A172 (cell line): ENCODE measurements around the gene UBE2V1. TPM values are rescaled to one million over a fixed set of nuclear protein-coding genes. Genes with fewer than 3 reads are reported as not detected.
A peak's percentile ranks its signal among the peaks of the same experiment; 100 is the strongest.
"Not testable (repeated sequence)": the region's sequence is repeated elsewhere in the genome, so short reads cannot be mapped to it uniquely, and the experiment has no call there.

ENCODE experiments used
- DNase-seq: peaks from one replicate; pipeline ENCODE4 v3.0.0-alpha.2; 2015; ENCODE audit warnings: low spot score
- total RNA-seq: library from RNA; depleted of rRNA; stranded (reverse); fragments of >200 nt; shearing (Covaris generic); gene quantifications from 2 replicates; pipeline ENCODE4 v1.2.3, GENCODE V29; 2014

Gene UBE2V1
- total RNA-seq, 1 experiment from 2014 or later = 59.1 TPM

DNA sequence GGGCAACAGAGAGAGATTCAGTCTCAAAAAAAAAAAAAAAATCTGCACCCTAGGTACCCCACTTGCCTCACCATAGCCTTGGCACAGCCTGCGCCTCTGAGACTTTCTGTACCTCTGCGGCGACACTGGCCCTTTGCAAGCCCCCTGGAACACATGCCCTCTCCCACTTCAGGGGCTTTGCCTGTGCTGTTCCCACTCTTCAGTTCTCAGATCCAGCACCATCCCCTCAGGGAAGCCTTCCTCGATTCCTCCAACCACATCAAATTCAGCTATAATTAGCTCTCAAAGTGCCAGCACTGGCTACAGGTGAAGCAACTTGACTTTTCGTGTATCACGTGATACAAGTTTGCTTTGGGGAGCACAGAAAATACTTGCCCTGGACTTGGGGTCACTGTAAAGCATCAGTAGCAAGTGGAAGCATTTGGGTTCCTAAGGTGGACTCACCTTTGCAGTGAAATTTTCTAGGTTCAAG lies 2.1 kb upstream of the UBE2V1 start:
- no peak for DNase-seq

GRCh38 chr20:50113420-50114224 lies 672 bp upstream of the UBE2V1 start:
- DNase-seq = no peak

- no peak for DNase-seq
Observed at GRCh38 chr20:50111829-50112495, 988 bp downstream of the UBE2V1 start.

- DNase-seq = no peak
Observed at GRCh38 chr20:50111120-50111828, 1.7 kb downstream of the UBE2V1 start.

DNA sequence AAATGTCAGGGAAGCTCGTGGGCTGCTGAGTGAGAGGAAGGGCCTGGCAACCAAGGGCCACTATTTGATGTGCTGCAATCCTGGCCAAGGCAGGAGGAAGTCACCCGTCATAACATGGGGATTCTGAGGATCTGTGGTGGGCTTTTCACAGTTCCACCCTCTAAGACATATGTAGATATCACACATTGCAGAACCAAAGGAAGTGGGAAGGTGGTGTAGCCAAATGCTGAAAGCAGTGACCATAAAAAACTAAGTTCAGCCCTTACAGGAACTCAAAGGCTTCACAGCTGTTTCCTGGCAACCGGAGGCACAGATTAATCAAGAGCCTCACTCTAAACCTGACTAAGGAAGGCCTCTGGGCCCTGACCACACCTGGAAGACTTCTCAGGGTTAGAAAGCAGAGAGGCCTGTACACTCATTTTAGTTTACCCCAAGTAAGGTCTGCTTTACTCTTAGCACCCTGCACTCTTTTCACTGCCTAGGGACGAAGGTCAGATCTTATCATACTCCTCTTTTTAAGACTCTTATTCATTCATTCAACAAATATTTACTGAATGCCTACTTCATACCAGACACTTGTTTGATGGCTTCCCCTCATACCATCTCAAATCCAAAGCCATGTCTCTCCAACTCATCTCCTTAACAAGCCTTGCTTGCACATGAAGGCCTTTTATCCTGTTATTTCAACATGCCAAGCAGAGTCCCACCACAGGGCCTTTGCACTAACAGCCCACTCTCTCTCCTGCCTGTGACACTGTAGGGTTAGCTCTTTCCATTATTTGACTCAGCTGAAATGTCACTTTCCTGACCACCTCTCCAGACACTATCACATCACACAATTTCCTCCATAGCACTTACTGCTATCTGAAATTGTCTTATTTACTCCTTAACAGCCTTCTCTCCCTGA lies 2.6 kb downstream of the UBE2V1 start:
- DNase-seq = no peak

DNA sequence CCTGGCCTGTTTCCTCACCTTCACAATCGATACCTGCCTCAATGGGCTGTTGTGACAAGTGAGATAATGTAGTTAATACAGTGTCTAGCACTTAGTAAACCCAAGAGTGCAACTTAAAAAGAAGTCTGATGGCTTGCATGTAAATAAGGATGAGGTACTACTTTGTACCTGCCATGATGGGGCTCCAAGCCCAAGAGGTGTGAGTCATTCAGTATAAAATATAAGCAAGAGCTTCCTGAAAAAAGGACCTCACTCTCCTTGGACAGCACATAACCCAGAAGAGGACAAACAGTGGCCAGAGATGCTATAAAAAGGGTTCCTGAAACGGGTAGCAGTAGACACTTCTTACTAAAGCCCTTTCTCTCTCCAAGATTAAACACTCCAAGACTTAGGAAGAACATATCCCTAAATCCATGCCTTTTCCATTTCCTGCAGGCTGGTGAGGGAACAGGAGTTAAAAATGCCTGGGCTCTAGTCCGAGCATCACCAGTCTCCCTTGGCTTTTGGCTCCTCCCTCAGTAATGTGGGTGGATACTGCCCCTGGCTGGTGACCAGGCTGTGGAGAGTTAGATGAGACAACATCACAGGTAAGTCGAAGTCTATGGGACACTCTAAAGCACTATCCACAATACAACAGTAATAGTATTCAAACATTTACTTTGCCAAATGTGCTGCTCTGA lies 4.3 kb downstream of the UBE2V1 start:
- no peak for DNase-seq

- DNase-seq = no peak
Observed at GRCh38 chr20:50107796-50108331, 5.1 kb downstream of the UBE2V1 start.

DNA sequence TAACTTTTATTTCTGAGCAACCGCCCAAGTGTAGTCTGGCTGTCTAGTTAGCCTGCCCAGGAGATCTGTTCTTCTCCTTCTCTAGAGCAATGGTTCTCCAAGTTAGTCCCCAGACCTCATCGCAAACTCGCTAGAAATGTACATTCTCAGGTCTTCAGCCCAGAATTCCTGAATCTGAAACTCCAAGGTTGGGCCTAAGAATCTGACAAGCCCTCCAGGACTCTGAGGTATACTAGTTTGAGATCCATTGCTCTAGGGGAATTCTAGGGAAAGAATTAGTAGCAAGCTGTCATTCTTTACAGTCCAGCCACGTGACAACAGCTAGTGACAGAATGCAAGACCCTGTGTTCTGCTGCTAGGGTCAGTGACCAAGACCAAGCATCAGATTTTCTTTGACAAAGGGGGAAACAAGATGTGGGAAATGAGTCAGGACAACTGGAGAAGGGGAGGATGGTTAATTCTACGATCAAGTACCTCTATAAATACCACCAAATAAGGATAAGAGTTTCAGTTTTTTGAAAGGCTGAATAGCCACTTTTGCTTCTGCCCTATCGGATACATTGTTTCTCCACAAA lies 5.8 kb downstream of the UBE2V1 start:
- DNase-seq = no peak

- DNase-seq = not testable (repeated sequence)
Observed at GRCh38 chr20:50106669-50107068, 6.3 kb downstream of the UBE2V1 start.

- DNase-seq = peak; percentile 82
Observed at GRCh38 chr20:50103464-50104107, 9.4 kb downstream of the UBE2V1 start.

- DNase-seq = not testable (repeated sequence)
Observed at GRCh38 chr20:50102551-50102950, 10.4 kb downstream of the UBE2V1 start.

- DNase-seq = no peak
Observed at GRCh38 chr20:50101887-50102286, 11.1 kb downstream of the UBE2V1 start.

DNA sequence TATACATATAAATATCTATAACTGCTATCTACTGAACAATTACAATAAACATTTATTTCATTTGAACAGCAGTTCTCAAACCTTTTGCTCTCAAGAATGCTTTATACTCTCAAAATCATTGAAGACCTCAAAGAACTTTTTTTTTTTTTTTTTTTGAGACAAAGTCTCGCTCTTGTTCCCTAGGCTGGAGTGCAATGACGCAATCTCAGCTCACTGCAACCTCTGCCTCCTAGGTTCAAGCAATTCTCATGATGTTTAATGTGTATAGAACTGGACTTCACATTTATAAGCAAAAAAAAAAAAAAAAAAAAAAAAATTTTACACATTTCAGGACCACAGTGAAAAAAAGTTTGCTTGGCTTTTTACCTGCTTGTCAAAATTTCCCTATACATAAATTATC lies 11.7 kb downstream of the UBE2V1 start:
- no peak for DNase-seq

DNA sequence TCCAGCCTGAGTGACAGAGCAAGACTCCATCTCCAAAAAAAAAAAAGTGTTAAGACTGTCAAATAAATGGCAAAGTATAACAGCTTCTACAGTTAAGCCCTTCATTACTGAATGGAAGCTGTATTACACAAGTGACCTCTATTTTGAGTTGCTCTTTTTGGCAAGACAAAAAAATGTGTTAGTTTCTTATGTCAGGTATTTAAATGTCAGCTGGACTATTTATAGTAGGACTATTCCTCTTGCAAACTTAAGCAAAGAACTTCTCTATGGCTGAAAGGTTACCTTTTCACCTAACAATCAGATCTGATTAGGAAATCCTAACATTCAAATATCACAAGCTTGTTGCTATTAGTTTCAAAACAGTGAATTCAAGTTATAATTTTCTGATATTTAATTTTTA lies 12.4 kb downstream of the UBE2V1 start:
- DNase-seq = no peak

DNA sequence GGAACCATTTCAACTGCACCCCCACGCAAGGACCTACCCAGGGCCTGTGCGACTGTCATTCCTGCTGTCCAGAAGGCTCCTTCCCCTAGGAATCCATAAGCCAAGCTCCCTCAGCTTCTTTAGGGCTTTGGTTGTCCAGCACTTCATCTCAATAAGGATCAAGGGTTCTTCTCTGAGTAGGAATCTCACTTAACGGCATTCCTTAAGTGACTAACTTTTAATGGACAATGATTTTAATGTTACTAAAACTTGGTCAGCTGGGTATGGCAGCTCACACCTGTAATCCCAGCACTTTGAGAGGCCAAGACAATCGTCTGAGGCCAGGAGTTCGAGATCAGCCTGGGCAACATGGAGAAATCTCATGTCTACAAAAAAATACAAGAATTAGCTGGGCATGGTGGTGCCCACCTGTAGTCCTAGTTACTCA lies 13.4 kb downstream of the UBE2V1 start:
- no peak for DNase-seq

DNA sequence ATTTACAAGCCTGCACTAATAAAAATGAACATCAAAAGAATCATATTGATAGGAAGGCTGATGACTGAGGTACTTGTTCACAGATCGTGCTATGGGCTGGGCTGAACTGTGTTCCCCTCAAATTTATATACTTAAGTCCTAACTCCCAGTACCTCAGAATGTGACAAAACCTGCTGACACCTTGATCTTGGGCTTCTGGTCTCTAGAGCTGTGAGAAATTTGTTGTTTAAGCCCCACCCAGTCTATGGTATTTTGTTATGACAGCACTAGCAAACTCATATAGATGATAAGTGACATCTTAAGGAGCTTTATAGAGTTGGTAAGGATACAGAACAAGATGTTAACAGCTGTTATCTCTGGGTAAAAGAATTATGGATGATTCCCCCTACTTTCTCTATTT lies 13.8 kb downstream of the UBE2V1 start:
- DNase-seq = no peak

DNA sequence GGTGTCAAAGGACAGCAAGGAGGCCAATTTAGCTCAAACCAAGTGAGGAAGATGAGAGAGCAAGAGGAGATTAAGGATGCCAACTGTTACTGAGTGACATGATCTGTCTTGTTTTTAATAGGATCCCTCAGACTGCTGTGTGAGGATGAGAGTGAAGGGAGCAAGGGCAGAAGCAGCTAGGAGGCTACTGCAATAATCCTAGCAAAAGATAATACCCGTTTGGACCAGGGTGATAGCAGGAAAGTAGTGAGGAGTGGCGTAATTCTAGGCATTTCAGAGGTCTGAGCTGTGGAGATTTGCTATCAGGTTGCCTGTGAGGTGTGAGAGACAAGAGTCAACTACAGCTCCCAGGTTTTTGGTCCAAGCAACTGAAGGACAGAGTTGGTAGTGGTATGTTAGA lies 14.7 kb downstream of the UBE2V1 start:
- no peak for DNase-seq

DNA sequence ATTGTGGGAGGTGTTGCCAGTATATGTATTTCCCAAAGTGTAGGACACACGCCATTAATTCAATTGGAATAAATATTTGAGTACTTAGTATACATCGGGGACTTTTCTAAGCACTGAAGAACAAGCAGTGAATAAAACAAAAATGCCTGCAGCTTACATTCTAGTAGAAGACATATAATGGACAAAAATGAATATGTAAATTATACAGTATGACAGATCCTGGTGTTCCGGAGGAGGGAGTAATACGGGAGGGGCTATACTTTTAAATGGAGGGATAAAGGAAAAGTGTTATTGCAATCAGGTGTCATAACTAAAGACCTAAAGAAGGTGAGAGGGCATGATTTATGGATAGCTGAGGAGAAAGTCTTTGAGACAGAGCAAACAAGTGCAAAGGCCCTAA lies 15.1 kb downstream of the UBE2V1 start:
- DNase-seq = no peak

GRCh38 chr20:50096237-50096636 lies 16.7 kb downstream of the UBE2V1 start:
- no peak for DNase-seq
